GM12878 (cell line): ENCODE measurements around the gene NPR2.
A peak's percentile ranks its signal among the peaks of the same experiment; 100 is the strongest.

ENCODE experiments used
- CEBPB ChIP-seq, 2 experiments: fragments of 150-350 bp in 1 of 2; IDR thresholded peaks; 2 replicates each; pipeline ENCODE4 v1.6.1; 2012 to 2014; ENCODE audit warnings: low read depth in 2 of 2, low read length in 2 of 2, borderline replicate concordance in 1 of 2, inconsistent platforms in 1 of 2
- CHD4 ChIP-seq: fragments of 200-600 bp; sonication (generic); IDR thresholded peaks from 2 replicates; pipeline ENCODE4 v1.6.1; 2016; ENCODE audit warnings: mild to moderate bottlenecking
- EP300 ChIP-seq, 2 experiments: fragments of 150-350 bp in 1 of 2; IDR thresholded peaks; 2 replicates each; pipeline ENCODE4 v1.6.1; 2011 to 2012; ENCODE audit warnings: low read depth in 2 of 2, low read length in 2 of 2, borderline replicate concordance in 1 of 2, improper control_type of control experiment in 1 of 2, inconsistent platforms in 1 of 2; ENCODE audit not compliant: control insufficient read depth in 1 of 2
- NFXL1 ChIP-seq: fragments of 450-650 bp; IDR thresholded peaks from 2 replicates; pipeline ENCODE4 v1.6.1; 2017; ENCODE audit warnings: antibody characterized with exemption, mild to moderate bottlenecking, borderline replicate concordance
- NFYB ChIP-seq: IDR thresholded peaks from 2 replicates; pipeline ENCODE4 v1.6.1; 2011; ENCODE audit warnings: low read depth, mild to moderate bottlenecking, low read length, improper control_type of control experiment, moderate library complexity; ENCODE audit not compliant: insufficient read depth
- POLR2A ChIP-seq: IDR thresholded peaks from 2 replicates; pipeline ENCODE4 v1.6.1; 2011; ENCODE audit warnings: low read depth, mild to moderate bottlenecking, low read length
- RAD51 ChIP-seq: fragments of 450-650 bp; IDR thresholded peaks from 2 replicates; pipeline ENCODE4 v1.6.1; 2016; ENCODE audit warnings: moderate library complexity, mild to moderate bottlenecking, inconsistent platforms
- YY1 ChIP-seq: IDR thresholded peaks from 2 replicates; pipeline ENCODE4 v1.6.1; 2011; ENCODE audit warnings: low read depth, mild to moderate bottlenecking, low read length
- TF ChIP-seq, protein P1 (sequence below): IDR thresholded peaks from 2 replicates; pipeline ENCODE4 v1.6.1; 2012; ENCODE audit warnings: low read depth, low read length, improper control_type of control experiment
- TF ChIP-seq, protein P2 (sequence below), 3 experiments: IDR thresholded peaks in 2 of 3; conservative IDR thresholded peaks in 1 of 3; 2 replicates each; pipeline ENCODE4 v1.5.1; 2011; ENCODE audit warnings: low read depth in 3 of 3, low read length in 3 of 3, mild to moderate bottlenecking in 3 of 3, control low read depth in 2 of 3, moderate library complexity in 2 of 3, inconsistent platforms in 1 of 3, mixed read lengths in 1 of 3; ENCODE audit not compliant: control insufficient read depth in 2 of 3, insufficient read depth in 1 of 3; ENCODE audit errors: extremely low read depth in 1 of 3
- TF ChIP-seq, protein P3 (sequence below): IDR thresholded peaks from 2 replicates; pipeline ENCODE4 v1.6.1; 2011; ENCODE audit warnings: low read depth, mild to moderate bottlenecking, low read length, moderate library complexity, borderline replicate concordance; ENCODE audit errors: extremely low read depth
- TF ChIP-seq, protein P4 (sequence below): fragments of 450-650 bp; IDR thresholded peaks from 2 replicates; pipeline ENCODE4 v1.6.1; 2017; ENCODE audit warnings: mild to moderate bottlenecking, moderate library complexity

DNA sequence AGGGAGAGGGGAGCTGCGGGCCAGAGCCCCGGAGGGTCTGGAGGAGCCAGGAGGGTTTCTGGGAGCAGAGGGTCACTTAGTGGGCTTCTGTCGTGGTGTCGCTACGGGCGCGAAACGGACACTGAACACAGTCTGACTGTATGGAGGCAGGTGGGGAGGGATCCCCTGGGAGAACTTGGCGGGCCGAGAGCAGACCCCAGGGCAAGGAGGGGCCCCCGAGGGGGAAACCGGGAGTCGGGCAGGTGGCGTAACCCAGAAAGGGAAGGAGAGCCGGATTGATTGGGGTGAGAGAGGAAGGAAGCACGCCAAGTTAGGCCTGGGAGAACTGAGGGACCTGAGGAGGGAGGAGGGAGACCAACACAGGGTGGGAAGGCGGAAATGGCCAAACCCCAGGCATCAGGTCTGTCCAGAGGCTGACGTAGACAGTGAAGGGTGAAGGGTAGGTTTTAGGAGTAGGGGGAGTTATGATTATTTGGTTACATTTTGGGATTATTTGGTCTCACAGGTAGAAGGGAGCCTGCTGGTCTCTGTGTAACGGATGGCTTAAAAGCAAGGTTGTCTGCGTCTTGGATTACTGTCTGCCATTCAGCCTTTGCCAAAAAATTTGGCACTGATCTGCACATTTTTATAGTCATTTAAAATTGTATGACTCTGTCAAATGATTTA is 34.0 kb upstream of the NPR2 start:
- TF ChIP-seq, protein P1, sequence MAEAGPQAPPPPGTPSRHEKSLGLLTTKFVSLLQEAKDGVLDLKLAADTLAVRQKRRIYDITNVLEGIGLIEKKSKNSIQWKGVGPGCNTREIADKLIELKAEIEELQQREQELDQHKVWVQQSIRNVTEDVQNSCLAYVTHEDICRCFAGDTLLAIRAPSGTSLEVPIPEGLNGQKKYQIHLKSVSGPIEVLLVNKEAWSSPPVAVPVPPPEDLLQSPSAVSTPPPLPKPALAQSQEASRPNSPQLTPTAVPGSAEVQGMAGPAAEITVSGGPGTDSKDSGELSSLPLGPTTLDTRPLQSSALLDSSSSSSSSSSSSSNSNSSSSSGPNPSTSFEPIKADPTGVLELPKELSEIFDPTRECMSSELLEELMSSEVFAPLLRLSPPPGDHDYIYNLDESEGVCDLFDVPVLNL, result no peak
- TF ChIP-seq NFYB (no peak), NFXL1 (no peak; the same call in 1 of the 2 replicates), CEBPB (IDR thresholded peaks at IDR 0.05; ENCODE audit: borderline replicate concordance in 1 of 2, low read depth in 2 of 2, low read length in 2 of 2) (no peak), POLR2A (peak; percentile 73), YY1 (no peak), CHD4 (no peak), RAD51 (no peak), EP300 (IDR thresholded peaks at IDR 0.05; ENCODE audit: borderline replicate concordance in 1 of 2, control insufficient read depth in 1 of 2, low read depth in 2 of 2, low read length in 2 of 2) (no peak; a peak in 1 of 4 replicates)
- TF ChIP-seq, protein P2, sequence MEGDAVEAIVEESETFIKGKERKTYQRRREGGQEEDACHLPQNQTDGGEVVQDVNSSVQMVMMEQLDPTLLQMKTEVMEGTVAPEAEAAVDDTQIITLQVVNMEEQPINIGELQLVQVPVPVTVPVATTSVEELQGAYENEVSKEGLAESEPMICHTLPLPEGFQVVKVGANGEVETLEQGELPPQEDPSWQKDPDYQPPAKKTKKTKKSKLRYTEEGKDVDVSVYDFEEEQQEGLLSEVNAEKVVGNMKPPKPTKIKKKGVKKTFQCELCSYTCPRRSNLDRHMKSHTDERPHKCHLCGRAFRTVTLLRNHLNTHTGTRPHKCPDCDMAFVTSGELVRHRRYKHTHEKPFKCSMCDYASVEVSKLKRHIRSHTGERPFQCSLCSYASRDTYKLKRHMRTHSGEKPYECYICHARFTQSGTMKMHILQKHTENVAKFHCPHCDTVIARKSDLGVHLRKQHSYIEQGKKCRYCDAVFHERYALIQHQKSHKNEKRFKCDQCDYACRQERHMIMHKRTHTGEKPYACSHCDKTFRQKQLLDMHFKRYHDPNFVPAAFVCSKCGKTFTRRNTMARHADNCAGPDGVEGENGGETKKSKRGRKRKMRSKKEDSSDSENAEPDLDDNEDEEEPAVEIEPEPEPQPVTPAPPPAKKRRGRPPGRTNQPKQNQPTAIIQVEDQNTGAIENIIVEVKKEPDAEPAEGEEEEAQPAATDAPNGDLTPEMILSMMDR (IDR thresholded peaks at IDR 0.05 in 2 of 3, conservative IDR thresholded peaks at IDR 0.05 in 1 of 3; ENCODE audit: control insufficient read depth in 2 of 3, extremely low read depth in 1 of 3, insufficient read depth in 1 of 3, low read depth in 3 of 3, low read length in 3 of 3), result no peak
- TF ChIP-seq, protein P3, sequence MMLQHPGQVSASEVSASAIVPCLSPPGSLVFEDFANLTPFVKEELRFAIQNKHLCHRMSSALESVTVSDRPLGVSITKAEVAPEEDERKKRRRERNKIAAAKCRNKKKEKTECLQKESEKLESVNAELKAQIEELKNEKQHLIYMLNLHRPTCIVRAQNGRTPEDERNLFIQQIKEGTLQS, result no peak
- TF ChIP-seq, protein P4, sequence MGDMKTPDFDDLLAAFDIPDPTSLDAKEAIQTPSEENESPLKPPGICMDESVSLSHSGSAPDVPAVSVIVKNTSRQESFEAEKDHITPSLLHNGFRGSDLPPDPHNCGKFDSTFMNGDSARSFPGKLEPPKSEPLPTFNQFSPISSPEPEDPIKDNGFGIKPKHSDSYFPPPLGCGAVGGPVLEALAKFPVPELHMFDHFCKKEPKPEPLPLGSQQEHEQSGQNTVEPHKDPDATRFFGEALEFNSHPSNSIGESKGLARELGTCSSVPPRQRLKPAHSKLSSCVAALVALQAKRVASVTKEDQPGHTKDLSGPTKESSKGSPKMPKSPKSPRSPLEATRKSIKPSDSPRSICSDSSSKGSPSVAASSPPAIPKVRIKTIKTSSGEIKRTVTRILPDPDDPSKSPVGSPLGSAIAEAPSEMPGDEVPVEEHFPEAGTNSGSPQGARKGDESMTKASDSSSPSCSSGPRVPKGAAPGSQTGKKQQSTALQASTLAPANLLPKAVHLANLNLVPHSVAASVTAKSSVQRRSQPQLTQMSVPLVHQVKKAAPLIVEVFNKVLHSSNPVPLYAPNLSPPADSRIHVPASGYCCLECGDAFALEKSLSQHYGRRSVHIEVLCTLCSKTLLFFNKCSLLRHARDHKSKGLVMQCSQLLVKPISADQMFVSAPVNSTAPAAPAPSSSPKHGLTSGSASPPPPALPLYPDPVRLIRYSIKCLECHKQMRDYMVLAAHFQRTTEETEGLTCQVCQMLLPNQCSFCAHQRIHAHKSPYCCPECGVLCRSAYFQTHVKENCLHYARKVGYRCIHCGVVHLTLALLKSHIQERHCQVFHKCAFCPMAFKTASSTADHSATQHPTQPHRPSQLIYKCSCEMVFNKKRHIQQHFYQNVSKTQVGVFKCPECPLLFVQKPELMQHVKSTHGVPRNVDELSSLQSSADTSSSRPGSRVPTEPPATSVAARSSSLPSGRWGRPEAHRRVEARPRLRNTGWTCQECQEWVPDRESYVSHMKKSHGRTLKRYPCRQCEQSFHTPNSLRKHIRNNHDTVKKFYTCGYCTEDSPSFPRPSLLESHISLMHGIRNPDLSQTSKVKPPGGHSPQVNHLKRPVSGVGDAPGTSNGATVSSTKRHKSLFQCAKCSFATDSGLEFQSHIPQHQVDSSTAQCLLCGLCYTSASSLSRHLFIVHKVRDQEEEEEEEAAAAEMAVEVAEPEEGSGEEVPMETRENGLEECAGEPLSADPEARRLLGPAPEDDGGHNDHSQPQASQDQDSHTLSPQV, result no peak
